GM10248 (cell line): ENCODE data around the gene PCGF2.

Experiments
- CTCF ChIA-PET: fragments of 300-600 bp; sonication (Branson Sonifier 250); formaldehyde crosslinking; extraction: SDS; loops from one replicate; lab custom pipeline; 2021; ENCODE audit warnings: antibody characterized with exemption; lab: Yijun Ruan, JAX
- POLR2A ChIA-PET: fragments of 350-650 bp; sonication (Branson Sonifier 250); formaldehyde crosslinking; extraction: SDS; loops from one replicate; lab custom pipeline; 2020; ENCODE audit warnings: antibody characterized with exemption; lab: Yijun Ruan, JAX
- DNase-seq: peaks from one replicate; pipeline ENCODE4 v3.0.0; 2012; ENCODE audit errors: extremely low spot score
- CTCF ChIP-seq: IDR thresholded peaks from 2 replicates; pipeline ENCODE4 v1.5.1; 2012; ENCODE audit warnings: mild to moderate bottlenecking, low read depth; ENCODE audit errors: extremely low read depth, missing control alignments, control extremely low read depth

Gene PCGF2

GRCh38 chr17:38715216-38715943 lies 32.8 kb downstream of the PCGF2 start:
- TF ChIP-seq CTCF = no peak
- DNase-seq = no peak
- ChIA-PET POLR2A (no interaction called here), CTCF (interaction anchor here (0.9 to 4.1 kb wide), 6 partner anchors 10 to 48 kb away, joined by 3 to 23 read pairs (median 6); partner anchors contain the start of genes CISD3 and MLLT6)

GRCh38 chr17:38713456-38714075 lies 34.6 kb downstream of the PCGF2 start:
- CTCF ChIA-PET = interaction anchor here (4.1 kb wide), 1 partner anchor 8 kb away, joined by 18 read pairs; the partner anchor contains the start of gene MLLT6
- no peak for TF ChIP-seq CTCF
- POLR2A ChIA-PET = no interaction called here
- no peak for DNase-seq

GRCh38 chr17:38712593-38712992 lies 35.5 kb downstream of the PCGF2 start:
- TF ChIP-seq CTCF = no peak
- CTCF ChIA-PET = no interaction called here
- no peak for DNase-seq
- POLR2A ChIA-PET = interaction anchor here (0.6 kb wide), 1 partner anchor 14 kb away, joined by 4 read pairs; no protein-coding TSS in a partner anchor

- ChIA-PET POLR2A (interaction anchor here (0.6 kb wide), 1 partner anchor 15 kb away, joined by 4 read pairs; no protein-coding TSS in a partner anchor), CTCF (interaction anchor here (1.5 kb wide), 1 partner anchor 10 kb away, joined by 3 read pairs; no protein-coding TSS in a partner anchor)
- TF ChIP-seq CTCF = no peak
- no peak for DNase-seq
Observed at GRCh38 chr17:38711792-38712571, 36.2 kb downstream of the PCGF2 start.

GRCh38 chr17:38710985-38711384 lies 37.2 kb downstream of the PCGF2 start:
- TF ChIP-seq CTCF = no peak
- POLR2A ChIA-PET = no interaction called here
- CTCF ChIA-PET = interaction anchor here (0.7 to 5.1 kb wide), 9 partner anchors 10 to 43 kb away, joined by 3 to 35 read pairs (median 3); no protein-coding TSS in a partner anchor
- DNase-seq = no peak

GRCh38 chr17:38710604-38710962 lies 37.6 kb downstream of the PCGF2 start:
- TF ChIP-seq CTCF = no peak
- POLR2A ChIA-PET = no interaction called here
- CTCF ChIA-PET = interaction anchor here (0.7 to 5.1 kb wide), 8 partner anchors 10 to 43 kb away, joined by 3 to 35 read pairs (median 4); no protein-coding TSS in a partner anchor
- no peak for DNase-seq
